HG03039 (cell line): ENCODE data around the gene KCNAB2.

ENCODE experiments used
- ATAC-seq: cut with Tn5 transposase; IDR thresholded peaks from one replicate; pipeline ENCODE4 v1.9.1; 2021; ENCODE audit warnings: mild to moderate bottlenecking, moderate library complexity; ENCODE audit not compliant: unreplicated experiment

KCNAB2 gene

GRCh38 chr1:6106321-6106731, 60.6 kb downstream of the KCNAB2 start:
- no peak for ATAC-seq

GRCh38 chr1:6106977-6107376, 61.3 kb downstream of the KCNAB2 start:
- ATAC-seq: no peak

GRCh38 chr1:6107409-6108356, 62.0 kb downstream of the KCNAB2 start:
- ATAC-seq: no peak

GRCh38 chr1:6108476-6108875, 62.8 kb downstream of the KCNAB2 start:
- ATAC-seq: no peak

GRCh38 chr1:6108937-6109614, 63.4 kb downstream of the KCNAB2 start:
- ATAC-seq: no peak

- ATAC-seq: no peak
These were observed 64.0 kb downstream of the KCNAB2 start for GRCh38 chr1:6109688-6110087.

- ATAC-seq: no peak
These were observed 64.6 kb downstream of the KCNAB2 start for GRCh38 chr1:6110326-6110725.

- no peak for ATAC-seq
These were observed 65.9 kb downstream of the KCNAB2 start for GRCh38 chr1:6111571-6111970.

GRCh38 chr1:6111991-6112689, 66.5 kb downstream of the KCNAB2 start:
- no peak for ATAC-seq

- no peak for ATAC-seq
These were observed 67.0 kb downstream of the KCNAB2 start for GRCh38 chr1:6112690-6113005.

- ATAC-seq: no peak
These were observed 67.4 kb downstream of the KCNAB2 start for GRCh38 chr1:6113116-6113515.

GRCh38 chr1:6113745-6114144, 68.1 kb downstream of the KCNAB2 start:
- no peak for ATAC-seq

GRCh38 chr1:6116137-6116536, 70.4 kb downstream of the KCNAB2 start:
- ATAC-seq: no peak

GRCh38 chr1:6117064-6117463, 71.4 kb downstream of the KCNAB2 start:
- ATAC-seq: no peak

GRCh38 chr1:6117624-6118023, 71.9 kb downstream of the KCNAB2 start:
- ATAC-seq: no peak

- no peak for ATAC-seq
These were observed 72.7 kb downstream of the KCNAB2 start for GRCh38 chr1:6118415-6118814.

- no peak for ATAC-seq
These were observed 75.3 kb downstream of the KCNAB2 start for GRCh38 chr1:6121021-6121421.

GRCh38 chr1:6121651-6122370, 76.1 kb downstream of the KCNAB2 start:
- ATAC-seq: no peak

GRCh38 chr1:6123083-6123482, 77.4 kb downstream of the KCNAB2 start:
- ATAC-seq: no peak

- no peak for ATAC-seq
These were observed 78.1 kb downstream of the KCNAB2 start for GRCh38 chr1:6123816-6124215.

GRCh38 chr1:6124341-6124740, 78.7 kb downstream of the KCNAB2 start:
- no peak for ATAC-seq
